ENCODE results near the gene CLCN7. TPM values are rescaled to one million over a fixed set of nuclear protein-coding genes. Genes with fewer than 3 reads are reported as not detected.

Gene CLCN7
- total RNA-seq, 3 donors from 2014 or later (not counting 1 experiment from before 2014, with no cell fraction given) = 117 to 125 (median 118) TPM

- WGBS (ENCODE audit: insufficient coverage) = 97% methylated on average over 9 of the region's 9 CpGs
- Mint-ChIP-seq H3K9me3 (no peaks in the 10 kb centered on the region), H3K27ac (no peak overlapping the region), H3K27me3 (ENCODE audit: low read depth in 2 of 2) (no peaks in the 10 kb centered on the region), H3K4me1 (no peaks in the 10 kb centered on the region), H3K36me3 (no peaks in the 10 kb centered on the region), H3K4me3 (no peak overlapping the region)
- H3K36me3 ChIP-seq (ENCODE audit: control insufficient read depth, insufficient read depth, low read length) = peaks cover 59% of the 10 kb centered on the region
- no peaks in the 10 kb centered on the region for H3K9me3 ChIP-seq (ENCODE audit: control insufficient read depth, insufficient read depth, low read length)
- intact Hi-C loops (cut with micrococcal nuclease) = no loop called here
- ATAC-seq (no peak), DNase-seq (no peak)
- H3K27ac ChIP-seq (ENCODE audit: low read length) = no peak overlapping the region
- H3K4me1 ChIP-seq (ENCODE audit: control insufficient read depth, insufficient read depth, low read length) = no peaks in the 10 kb centered on the region
- H3K4me3 ChIP-seq (ENCODE audit: low read length) = no peak overlapping the region
- no peaks in the 10 kb centered on the region for H3K27me3 ChIP-seq (ENCODE audit: control insufficient read depth, insufficient read depth, low read length)
- TF ChIP-seq, protein P1, sequence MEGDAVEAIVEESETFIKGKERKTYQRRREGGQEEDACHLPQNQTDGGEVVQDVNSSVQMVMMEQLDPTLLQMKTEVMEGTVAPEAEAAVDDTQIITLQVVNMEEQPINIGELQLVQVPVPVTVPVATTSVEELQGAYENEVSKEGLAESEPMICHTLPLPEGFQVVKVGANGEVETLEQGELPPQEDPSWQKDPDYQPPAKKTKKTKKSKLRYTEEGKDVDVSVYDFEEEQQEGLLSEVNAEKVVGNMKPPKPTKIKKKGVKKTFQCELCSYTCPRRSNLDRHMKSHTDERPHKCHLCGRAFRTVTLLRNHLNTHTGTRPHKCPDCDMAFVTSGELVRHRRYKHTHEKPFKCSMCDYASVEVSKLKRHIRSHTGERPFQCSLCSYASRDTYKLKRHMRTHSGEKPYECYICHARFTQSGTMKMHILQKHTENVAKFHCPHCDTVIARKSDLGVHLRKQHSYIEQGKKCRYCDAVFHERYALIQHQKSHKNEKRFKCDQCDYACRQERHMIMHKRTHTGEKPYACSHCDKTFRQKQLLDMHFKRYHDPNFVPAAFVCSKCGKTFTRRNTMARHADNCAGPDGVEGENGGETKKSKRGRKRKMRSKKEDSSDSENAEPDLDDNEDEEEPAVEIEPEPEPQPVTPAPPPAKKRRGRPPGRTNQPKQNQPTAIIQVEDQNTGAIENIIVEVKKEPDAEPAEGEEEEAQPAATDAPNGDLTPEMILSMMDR (IDR thresholded peaks at IDR 0.05) = no peak
Observed at GRCh38 chr16:1398351-1398750, 76.5 kb downstream of the CLCN7 start.

DNA sequence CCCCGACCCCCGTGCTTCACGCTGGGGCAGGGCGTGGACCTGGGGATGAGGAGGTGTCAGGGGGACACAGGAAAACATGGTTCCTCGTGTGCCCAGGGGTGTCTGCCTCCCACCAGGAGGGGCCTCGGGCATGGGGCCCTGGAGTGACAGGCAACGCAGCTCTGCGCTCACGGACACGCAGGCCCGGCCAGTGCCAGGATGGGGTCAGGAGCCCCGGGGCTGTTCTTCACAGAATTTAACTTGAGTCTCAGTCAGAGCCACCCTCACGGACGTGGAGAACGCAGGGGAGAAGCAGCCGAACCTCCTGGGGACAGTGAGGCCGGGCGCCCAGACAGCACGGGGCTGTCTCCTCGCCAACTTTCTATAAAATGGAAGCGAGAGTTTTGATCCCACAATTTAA, 77.0 kb downstream of the CLCN7 start:
- ATAC-seq (no peak), DNase-seq (no peak)
- no peaks in the 10 kb centered on the region for H3K4me1 Mint-ChIP-seq
- H3K9me3 ChIP-seq (ENCODE audit: control insufficient read depth, insufficient read depth, low read length) = no peaks in the 10 kb centered on the region
- H3K9me3 Mint-ChIP-seq = no peaks in the 10 kb centered on the region
- no peaks in the 10 kb centered on the region for H3K4me1 ChIP-seq (ENCODE audit: control insufficient read depth, insufficient read depth, low read length)
- 98% methylated on average over 21 of the region's 21 CpGs for WGBS (ENCODE audit: insufficient coverage)
- H3K27me3 Mint-ChIP-seq (ENCODE audit: low read depth in 2 of 2) = no peaks in the 10 kb centered on the region
- peaks cover 61% of the 10 kb centered on the region for H3K36me3 ChIP-seq (ENCODE audit: control insufficient read depth, insufficient read depth, low read length)
- intact Hi-C loops (cut with micrococcal nuclease) = no loop called here
- no peak overlapping the region for H3K4me3 Mint-ChIP-seq
- H3K27me3 ChIP-seq (ENCODE audit: control insufficient read depth, insufficient read depth, low read length) = no peaks in the 10 kb centered on the region
- no peak overlapping the region for H3K27ac ChIP-seq (ENCODE audit: low read length)
- H3K36me3 Mint-ChIP-seq = no peaks in the 10 kb centered on the region
- H3K4me3 ChIP-seq (ENCODE audit: low read length) = no peak overlapping the region
- TF ChIP-seq, protein P1 (IDR thresholded peaks at IDR 0.05) = no peak
- H3K27ac Mint-ChIP-seq = no peak overlapping the region

DNA sequence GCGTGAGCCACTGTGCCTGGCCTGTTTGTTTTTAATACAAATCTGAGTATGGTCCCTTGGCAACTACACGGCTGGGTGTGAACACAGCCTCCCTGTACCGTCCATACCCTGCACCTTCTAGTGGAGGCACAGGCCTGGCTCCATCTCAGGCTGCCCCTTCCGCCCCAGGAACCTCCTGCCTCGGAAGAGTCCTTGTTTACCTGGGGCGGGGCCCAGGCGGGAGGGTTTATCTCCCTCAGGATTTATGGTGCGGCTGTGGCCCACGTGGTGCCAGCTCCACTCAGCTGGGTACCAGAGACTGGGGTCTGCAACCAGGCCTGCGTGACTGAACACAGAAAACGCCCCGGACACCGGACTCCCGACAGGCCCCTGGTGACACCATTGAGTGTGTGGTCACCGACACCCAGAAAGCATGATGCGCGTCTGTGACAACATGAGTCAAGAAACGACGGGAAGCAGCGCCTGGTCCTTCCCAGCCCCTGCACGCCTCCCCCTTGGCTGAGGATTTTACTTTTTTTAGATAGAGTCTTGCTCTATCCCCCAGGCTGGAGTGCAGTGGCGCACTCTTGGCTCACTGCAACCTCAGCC, 79.3 kb downstream of the CLCN7 start:
- H3K4me1 Mint-ChIP-seq = no peaks in the 10 kb centered on the region
- H3K9me3 Mint-ChIP-seq = no peaks in the 10 kb centered on the region
- Histone ChIP-seq H3K4me1 (ENCODE audit: control insufficient read depth, insufficient read depth, low read length) (no peaks in the 10 kb centered on the region), H3K4me3 (ENCODE audit: low read length) (no peak overlapping the region), H3K36me3 (ENCODE audit: control insufficient read depth, insufficient read depth, low read length) (peaks cover 56% of the 10 kb centered on the region), H3K9me3 (ENCODE audit: control insufficient read depth, insufficient read depth, low read length) (no peaks in the 10 kb centered on the region), H3K27ac (ENCODE audit: low read length) (no peak overlapping the region), H3K27me3 (ENCODE audit: control insufficient read depth, insufficient read depth, low read length) (no peaks in the 10 kb centered on the region)
- H3K27me3 Mint-ChIP-seq (ENCODE audit: low read depth in 2 of 2) = no peaks in the 10 kb centered on the region
- ATAC-seq = peak in 1 of 3 donors; percentile 11
- no peaks in the 10 kb centered on the region for H3K36me3 Mint-ChIP-seq
- no peak for DNase-seq
- intact Hi-C loops (cut with micrococcal nuclease) = no loop called here
- 95% methylated on average over 22 of the region's 22 CpGs for WGBS (ENCODE audit: insufficient coverage)
- no peak overlapping the region for H3K27ac Mint-ChIP-seq
- TF ChIP-seq, protein P1 (IDR thresholded peaks at IDR 0.05) = no peak
- H3K4me3 Mint-ChIP-seq = no peak overlapping the region

Other genes starting within 250 kb of the CLCN7 start
- under 1 TPM in 1 of 3 donors, not detected in 2; 0.40 TPM for gene TPSG1, start 249.8 kb downstream of the CLCN7 start, total RNA-seq
- 10 to 100 TPM in 1 of 3 donors, not detected in 2; 12.6 TPM for gene TPSB2, start 244.8 kb downstream of the CLCN7 start, total RNA-seq
- gene TPSAB1, start 234.3 kb downstream of the CLCN7 start, total RNA-seq = 10 to 100 TPM in 1 of 3 donors, under 1 TPM in 1, not detected in 1; 0.82 to 13.4 TPM
- gene TPSD1, start 219.0 kb downstream of the CLCN7 start, total RNA-seq = 1 to 10 TPM in 1 of 3 donors, not detected in 2; 3.2 TPM
- 100 to 1,000 TPM; 367 to 412 (median 383) TPM for gene UBE2I, start 165.4 kb downstream of the CLCN7 start, total RNA-seq
- 10 to 100 TPM; 17.7 to 21.7 (median 19.9) TPM for gene BAIAP3, start 141.4 kb downstream of the CLCN7 start, total RNA-seq
- 10 to 100 TPM; 29.4 to 34.7 (median 29.7) TPM for gene TSR3, start 123.2 kb downstream of the CLCN7 start, total RNA-seq
- 10 to 100 TPM; 58.7 to 65.9 (median 62.0) TPM for gene GNPTG, start 123.1 kb downstream of the CLCN7 start, total RNA-seq
- 100 to 1,000 TPM; 114 to 130 (median 127) TPM for gene UNKL, start 60.3 kb downstream of the CLCN7 start, total RNA-seq
- gene UQCC4, start 54.3 kb downstream of the CLCN7 start, total RNA-seq = 10 to 100 TPM; 10.9 to 13.6 (median 11.5) TPM
- under 1 TPM; 0.68 to 0.96 (median 0.83) TPM for gene PERCC1, start 44.0 kb downstream of the CLCN7 start, total RNA-seq
- 1 to 10 TPM in 2 of 3 donors, under 1 TPM in 1; 0.88 to 1.8 (median 1.6) TPM for gene CCDC154, start 30.5 kb downstream of the CLCN7 start, total RNA-seq
- gene PTX4, start 13.9 kb upstream of the CLCN7 start, total RNA-seq = under 1 TPM in 1 of 3 donors, not detected in 2; 0.31 TPM
- 10 to 100 TPM; 45.5 to 50.0 (median 46.5) TPM for gene TELO2, start 18.3 kb upstream of the CLCN7 start, total RNA-seq
- 10 to 100 TPM in 1 of 3 donors, 1 to 10 TPM in 2; 3.3 to 14.1 (median 7.8) TPM for gene TMEM204, start 58.6 kb upstream of the CLCN7 start, total RNA-seq
- 1 to 10 TPM; 6.5 to 8.9 (median 6.5) TPM for gene IFT140, start 137.0 kb upstream of the CLCN7 start, total RNA-seq
- gene CRAMP1, start 137.3 kb upstream of the CLCN7 start, total RNA-seq = 10 to 100 TPM; 47.8 to 49.8 (median 49.6) TPM
- gene JPT2, start 203.3 kb upstream of the CLCN7 start, total RNA-seq = 10 to 100 TPM; 12.2 to 28.4 (median 14.2) TPM
- gene MAPK8IP3, start 231.2 kb upstream of the CLCN7 start, total RNA-seq = 100 to 1,000 TPM; 272 to 291 (median 285) TPM